ENCODE measurements around the gene FOXP4.

Gene FOXP4

DNA sequence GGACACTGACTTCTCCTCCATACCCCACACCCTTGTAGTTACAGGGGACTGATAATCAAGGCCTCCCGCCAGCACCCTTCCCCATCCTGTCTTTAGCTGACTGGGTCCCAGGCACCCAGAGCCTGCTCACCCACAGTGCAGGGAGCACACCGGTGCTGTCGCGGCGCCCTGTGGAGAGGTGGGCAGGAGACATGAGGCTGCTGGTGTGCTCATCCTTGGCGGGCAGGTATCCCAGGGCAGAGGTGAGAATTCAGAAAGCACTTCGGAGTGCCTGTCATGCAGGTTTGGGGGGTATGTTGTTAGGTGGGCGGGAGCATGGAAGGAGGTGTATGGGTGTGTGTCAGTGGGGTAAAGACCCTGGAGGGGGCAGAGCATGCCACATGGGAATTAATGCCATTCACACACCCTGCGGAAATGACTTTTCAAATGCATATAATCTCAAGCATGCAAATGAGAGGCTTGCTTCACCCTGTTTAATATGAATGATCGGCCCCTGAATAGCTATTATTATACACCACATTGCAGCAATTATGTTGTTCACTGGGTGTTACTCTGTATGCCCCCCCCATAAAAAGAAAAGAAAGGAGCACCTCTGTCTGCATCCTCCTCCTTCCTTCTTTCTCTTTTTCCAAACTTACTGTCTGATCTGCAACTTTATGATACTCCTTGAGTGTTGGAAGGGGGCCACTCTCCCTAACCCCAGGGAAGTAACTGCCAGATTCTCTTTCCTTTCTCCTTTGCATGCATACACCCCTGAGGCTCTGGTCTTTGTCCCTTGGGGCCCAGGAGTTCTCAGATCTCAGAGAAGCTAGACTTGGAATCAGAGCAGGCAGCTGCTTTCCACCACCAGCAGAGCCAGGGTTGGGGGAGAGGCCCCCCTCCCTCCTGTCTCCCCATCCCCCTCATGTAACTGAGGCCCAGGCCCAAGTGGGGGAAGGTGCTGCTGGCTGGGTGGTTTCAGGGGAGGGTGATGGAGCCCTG, 16.0 kb downstream of the FOXP4 start:
- DNase-seq (ENCODE audit: low read depth in 2 of 2, low spot score in 1 of 2) = no peak

DNA sequence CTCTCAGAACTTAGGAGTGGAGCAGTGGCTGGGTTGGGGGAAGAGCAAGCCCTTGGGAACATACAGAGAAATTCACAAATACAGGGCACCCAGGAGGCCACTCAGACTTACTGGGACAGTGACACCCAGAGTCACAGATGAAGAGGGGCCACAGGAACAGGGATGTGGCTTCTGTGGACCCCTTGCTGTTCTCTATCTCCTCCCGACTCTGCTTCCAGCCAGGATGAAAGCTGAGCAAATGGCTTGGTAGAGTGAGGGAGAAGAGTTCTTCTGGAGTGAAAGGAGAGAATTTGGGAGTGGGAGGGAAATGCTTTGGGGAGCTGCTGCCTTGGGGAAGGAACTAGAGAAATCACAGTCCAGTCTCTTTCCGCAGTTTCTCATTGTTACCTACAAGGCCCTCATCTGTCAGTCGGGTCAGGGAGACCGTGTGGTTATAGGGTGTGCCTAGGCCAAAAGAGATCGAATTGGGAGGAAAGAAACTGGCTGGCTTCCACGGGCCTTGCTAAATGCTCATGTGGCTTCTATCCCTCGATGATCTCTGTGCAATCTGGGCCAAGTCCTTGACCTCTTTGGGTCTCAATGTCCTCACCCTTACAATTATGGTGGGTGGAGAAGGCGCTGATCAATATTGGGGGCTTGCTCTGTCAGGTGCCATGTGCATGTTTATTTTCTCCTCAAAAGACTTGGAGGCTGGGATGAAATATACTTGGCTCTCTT, 17.0 kb downstream of the FOXP4 start:
- no peak for DNase-seq (ENCODE audit: low read depth in 2 of 2, low spot score in 1 of 2)

DNA sequence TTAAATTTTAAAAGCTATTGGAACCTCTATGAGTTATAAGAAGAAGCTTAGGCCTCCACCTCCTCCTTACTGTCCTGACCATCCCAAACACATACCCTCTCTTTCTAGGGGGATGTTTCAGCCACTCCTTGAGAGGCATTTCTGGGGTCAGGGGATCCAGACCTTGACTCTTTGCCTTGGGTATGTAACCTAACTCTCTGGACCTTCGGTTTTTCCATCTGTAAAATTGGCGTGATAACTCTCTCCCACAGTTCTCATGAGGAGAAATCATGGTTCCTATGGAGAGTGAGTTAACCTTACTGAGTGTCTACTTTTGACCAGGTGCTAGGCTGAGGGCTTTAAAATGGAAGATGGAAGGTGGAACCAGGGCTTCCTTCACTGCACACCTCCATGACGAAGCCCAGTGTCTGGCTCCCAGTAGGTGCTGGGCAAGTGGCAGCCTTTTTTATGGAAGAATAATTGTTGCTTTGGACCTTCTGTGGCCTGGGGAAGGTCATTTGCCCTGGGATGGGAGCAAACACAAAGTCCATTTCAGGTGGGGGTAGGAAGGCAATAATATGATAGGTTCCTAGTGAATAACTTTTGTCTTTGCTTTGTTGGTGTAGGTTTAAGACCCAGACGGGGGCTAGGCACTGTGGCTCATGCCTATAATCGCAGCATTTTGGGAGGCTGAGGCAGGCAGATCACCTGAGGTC, 18.4 kb downstream of the FOXP4 start:
- DNase-seq (ENCODE audit: low read depth in 2 of 2, low spot score in 1 of 2) = no peak

DNA sequence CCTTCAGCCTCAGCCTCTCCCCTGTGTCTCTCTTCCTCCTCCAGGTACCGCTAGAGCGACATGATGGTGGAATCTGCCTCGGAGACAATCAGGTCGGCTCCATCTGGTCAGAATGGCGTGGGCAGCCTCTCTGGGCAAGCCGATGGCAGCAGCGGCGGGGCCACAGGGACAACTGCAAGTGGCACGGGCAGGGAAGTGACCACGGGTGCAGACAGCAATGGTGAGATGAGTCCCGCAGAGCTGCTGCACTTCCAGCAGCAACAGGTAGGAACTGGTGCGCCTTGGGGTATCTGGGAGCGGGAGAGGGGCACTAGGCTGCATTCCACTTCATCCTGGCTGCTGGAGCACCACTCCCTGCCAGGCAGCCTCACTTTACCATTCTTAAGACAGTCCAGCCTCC, 19.5 kb downstream of the FOXP4 start:
- no peak for DNase-seq (ENCODE audit: low read depth in 2 of 2, low spot score in 1 of 2)

GRCh38 chr6:41566961-41567360, 20.8 kb downstream of the FOXP4 start:
- no peak for DNase-seq (ENCODE audit: low read depth in 2 of 2, low spot score in 1 of 2)

GRCh38 chr6:41567684-41568083, 21.5 kb downstream of the FOXP4 start:
- no peak for DNase-seq (ENCODE audit: low read depth in 2 of 2, low spot score in 1 of 2)

GRCh38 chr6:41568202-41568584, 22.0 kb downstream of the FOXP4 start:
- no peak for DNase-seq (ENCODE audit: low read depth in 2 of 2, low spot score in 1 of 2)

- DNase-seq (ENCODE audit: low read depth in 2 of 2, low spot score in 1 of 2) = no peak
These were observed 22.6 kb downstream of the FOXP4 start for GRCh38 chr6:41568585-41569384.

DNA sequence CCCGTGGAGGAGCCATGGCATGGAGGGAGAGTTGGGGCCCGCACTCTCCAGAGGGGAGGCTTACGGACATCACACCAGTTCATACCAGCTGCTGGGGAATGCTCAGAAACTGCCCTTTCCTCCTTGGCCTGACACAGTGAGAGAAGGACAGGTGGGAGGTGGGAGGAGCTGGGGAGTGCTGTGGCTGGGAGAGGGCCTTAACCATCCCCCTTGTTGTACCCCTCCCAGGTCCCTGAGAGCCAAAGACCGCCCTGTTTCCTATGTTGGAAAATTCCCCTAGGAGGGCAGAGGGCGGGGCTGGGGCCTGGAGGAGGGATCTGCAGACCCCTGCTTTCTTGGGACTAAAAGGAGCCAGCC, 24.1 kb downstream of the FOXP4 start:
- DNase-seq (ENCODE audit: low read depth in 2 of 2, low spot score in 1 of 2) = no peak

- no peak for DNase-seq (ENCODE audit: low read depth in 2 of 2, low spot score in 1 of 2)
These were observed 25.0 kb downstream of the FOXP4 start for GRCh38 chr6:41571021-41571780.

DNA sequence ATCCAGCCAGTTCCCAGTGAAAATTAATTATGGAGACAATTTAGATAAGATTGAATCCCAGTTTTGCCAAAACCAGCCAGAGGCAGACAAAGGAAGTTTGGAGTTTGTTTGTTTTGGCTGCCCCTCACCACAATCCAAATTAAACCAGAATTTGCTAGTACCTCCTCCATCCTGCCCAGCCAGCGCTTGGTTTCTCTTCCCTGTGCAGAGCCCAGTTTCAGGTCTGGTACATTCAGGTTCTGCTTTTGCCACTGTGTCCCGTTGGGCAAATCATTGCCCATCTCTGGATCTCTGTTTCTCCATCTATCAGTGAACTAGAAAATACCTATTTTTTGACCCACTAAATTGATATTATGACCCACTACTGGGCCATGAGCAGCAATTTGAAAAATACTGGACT, 26.4 kb downstream of the FOXP4 start:
- no peak for DNase-seq (ENCODE audit: low read depth in 2 of 2, low spot score in 1 of 2)

DNA sequence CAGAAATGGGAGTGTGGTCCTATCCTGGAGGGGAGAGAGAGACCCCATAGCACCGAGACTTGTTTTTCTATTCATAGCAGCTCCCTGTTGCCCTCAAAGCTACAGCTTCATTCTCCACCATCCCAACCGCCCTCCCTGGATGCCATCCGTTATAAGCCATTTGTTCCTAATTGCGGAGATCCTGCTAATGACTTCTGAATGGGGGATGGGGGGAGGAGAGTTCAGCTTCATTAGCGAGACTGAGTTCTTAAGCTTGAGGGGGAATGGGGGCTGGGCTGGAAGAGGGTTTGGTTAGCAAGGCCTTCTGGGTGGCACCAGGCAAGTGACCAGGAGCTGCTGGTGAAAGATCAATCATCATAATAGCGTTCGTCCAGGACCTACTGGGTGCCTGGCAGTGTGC, 27.1 kb downstream of the FOXP4 start:
- DNase-seq (ENCODE audit: low read depth in 2 of 2, low spot score in 1 of 2) = no peak

DNA sequence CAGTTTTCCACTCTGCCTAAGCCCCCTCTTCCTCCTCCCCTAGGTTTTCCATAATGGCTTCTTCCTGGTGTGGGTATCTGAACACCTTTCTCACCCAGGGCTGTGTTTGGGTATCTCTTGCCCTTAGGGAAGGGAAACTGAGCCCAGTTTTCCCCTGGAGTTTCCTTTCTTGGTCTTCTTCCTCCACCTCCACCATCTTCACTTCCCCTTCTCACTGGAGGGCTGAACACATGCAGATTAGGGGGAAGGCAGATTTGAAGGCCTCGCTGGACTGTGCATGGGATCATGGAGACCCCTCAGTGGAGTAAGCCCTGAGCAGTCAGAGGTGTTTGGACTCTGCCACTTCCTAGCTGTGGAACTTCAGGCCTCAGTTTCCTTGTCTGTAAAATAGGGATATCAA, 27.8 kb downstream of the FOXP4 start:
- DNase-seq (ENCODE audit: low read depth in 2 of 2, low spot score in 1 of 2) = no peak

DNA sequence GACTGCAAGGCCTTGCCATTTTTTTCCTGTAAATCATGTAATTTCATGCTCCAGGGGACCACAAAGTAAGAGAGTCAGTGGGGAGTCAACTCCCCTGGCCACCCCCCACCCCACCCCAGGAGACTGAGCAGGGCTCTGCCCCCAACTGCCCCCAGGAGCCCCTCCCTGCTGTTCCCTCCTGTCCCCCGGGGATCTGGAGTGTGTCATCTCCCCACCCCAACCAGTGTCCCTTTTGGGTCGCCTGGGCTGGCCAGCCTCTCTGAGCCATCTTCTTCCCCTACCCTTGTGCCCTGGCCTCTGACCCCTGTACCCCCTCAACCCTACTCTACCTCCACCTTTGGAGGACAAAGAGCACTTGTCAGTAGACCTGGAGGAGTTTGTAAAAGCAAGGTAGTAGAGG, 29.4 kb downstream of the FOXP4 start:
- DNase-seq (ENCODE audit: low read depth in 2 of 2, low spot score in 1 of 2) = no peak

GRCh38 chr6:41576667-41577066, 30.5 kb downstream of the FOXP4 start:
- no peak for DNase-seq (ENCODE audit: low read depth in 2 of 2, low spot score in 1 of 2)

DNA sequence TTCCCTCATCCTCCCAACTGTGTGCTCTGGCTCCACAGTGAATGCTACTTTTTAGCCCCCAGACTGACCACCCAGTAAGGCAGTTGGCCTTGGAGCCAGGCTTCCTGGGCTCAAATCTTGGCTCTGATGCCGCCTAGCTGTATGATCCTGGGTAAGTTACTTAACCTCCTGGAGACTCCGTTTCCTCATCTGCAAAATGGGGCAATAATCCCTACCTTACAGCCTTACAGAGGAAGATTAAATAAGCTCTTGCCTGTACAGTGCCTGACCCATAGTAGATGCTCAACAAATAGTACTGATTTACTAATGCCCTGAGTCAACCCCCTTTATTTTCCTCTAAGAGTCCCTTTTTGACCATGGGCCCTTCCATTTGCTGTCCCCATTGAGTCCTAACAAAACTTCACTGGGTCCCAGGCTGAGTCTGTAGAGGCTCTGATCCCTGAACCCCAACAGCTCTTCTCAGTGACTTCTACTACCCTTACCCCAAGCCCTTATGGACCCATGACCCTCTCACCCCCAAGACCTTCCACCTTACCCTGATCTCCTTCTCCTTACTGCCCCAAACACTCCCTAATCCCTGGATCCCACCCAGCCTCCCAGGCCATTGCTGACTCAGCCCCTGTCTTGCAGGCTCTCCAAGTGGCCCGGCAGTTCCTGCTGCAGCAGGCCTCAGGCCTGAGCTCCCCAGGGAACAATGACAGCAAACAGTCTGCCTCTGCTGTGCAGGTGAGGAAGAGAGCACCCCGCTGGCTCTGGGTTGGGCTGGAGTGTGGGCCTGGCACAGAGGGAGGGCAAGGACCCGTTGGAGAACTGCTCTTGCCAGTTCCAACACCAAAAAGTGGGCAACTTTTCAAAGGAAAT, 31.4 kb downstream of the FOXP4 start:
- DNase-seq (ENCODE audit: low read depth in 2 of 2, low spot score in 1 of 2) = no peak

GRCh38 chr6:41578217-41579087, 32.3 kb downstream of the FOXP4 start:
- DNase-seq (ENCODE audit: low read depth in 2 of 2, low spot score in 1 of 2) = no peak

DNA sequence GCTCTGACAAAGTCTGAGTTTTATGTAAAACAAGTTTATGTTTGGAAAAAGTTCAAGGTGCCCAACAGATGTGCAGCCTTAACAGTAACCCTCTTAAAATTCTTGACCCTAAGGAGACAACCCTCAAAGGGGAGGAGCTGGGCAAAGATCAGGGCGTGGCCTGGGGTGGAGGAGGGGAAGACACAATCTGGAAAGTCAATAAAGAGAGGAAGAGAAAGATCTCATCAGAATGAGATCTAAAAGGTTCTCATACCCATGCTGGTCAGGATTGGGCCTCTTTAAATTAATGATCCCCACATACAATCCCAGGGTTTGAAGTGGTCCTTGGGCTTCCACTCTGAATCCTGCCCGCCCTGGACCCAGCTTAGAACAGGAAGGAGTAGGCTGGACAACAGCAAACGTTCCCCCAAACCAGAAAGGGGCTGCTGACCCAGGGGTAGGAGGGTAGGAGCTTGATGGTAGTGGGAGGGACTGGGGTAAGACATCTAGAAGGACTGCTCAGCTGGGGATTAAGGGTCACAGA, 33.0 kb downstream of the FOXP4 start:
- no peak for DNase-seq (ENCODE audit: low read depth in 2 of 2, low spot score in 1 of 2)
